GM12878 (cell line): ENCODE data around the gene PHF2. TPM values are rescaled to one million over a fixed set of nuclear protein-coding genes. Genes with fewer than 3 reads are reported as not detected.

Experiments
- ATAC-seq: fragments of 200-7000 bp; cut with Tn5 transposase; 3 replicates; pipeline ENCODE4 v1.9.1; 2020; ENCODE audit warnings: mild to moderate bottlenecking, moderate library complexity
- BruUV-seq: library from RNA; stranded (reverse); fragments of 400-500 nt; replicated peaks from 2 replicates; lab custom pipeline; 2021; lab: Mats Ljungman, UMichigan
- CTCF ChIA-PET: fragments of 300-600 bp; sonication (Branson Sonifier 250); formaldehyde crosslinking; extraction: SDS; loops from one replicate; lab custom pipeline; 2021; ENCODE audit warnings: inconsistent platforms; lab: Yijun Ruan, JAX
- POLR2A ChIA-PET: fragments of 350-600 bp; formaldehyde crosslinking; extraction: SDS; loops from one replicate; lab custom pipeline; 2021; ENCODE audit warnings: inconsistent platforms; lab: Charles Lee
- RAD21 ChIA-PET: fragments of 300-600 bp; sonication (Branson Sonifier 250); formaldehyde crosslinking; loops from one replicate; lab custom pipeline; 2023; ENCODE audit warnings: antibody characterized with exemption; ENCODE audit not compliant: unreplicated experiment; lab: Charles Lee
- SMC1A ChIA-PET: fragments of 300-600 bp; sonication (Branson Sonifier 250); formaldehyde crosslinking; loops from one replicate; lab custom pipeline; 2023; ENCODE audit not compliant: unreplicated experiment, uncharacterized antibody; lab: Charles Lee
- DNase-seq: peaks from one replicate; pipeline ENCODE4 v3.0.0-alpha.2; 2011; ENCODE audit warnings: low read depth, low spot score
- FAIRE-seq: peaks from 3 replicates; lab custom pipeline; 2011; peaks lifted over from hg19 to GRCh38; lab: Jason Lieb, UNC
- H2AFZ ChIP-seq: 2 replicates; pipeline ENCODE4 v1.6.0; 2011; ENCODE audit warnings: low read depth, low read length, control low read depth; ENCODE audit not compliant: control insufficient read depth
- H3K27ac ChIP-seq: 2 replicates; pipeline ENCODE4 v1.5.1; 2011; ENCODE audit warnings: control low read depth; ENCODE audit not compliant: control insufficient read depth, insufficient read depth
- H3K27me3 ChIP-seq, 2 experiments: replicated peaks in 1 of 2; 2 replicates each; pipeline versions ENCODE4 v1.6.0 to v1.6.1; 2011; ENCODE audit warnings: low read length in 1 of 2; ENCODE audit not compliant: control insufficient read depth in 2 of 2, insufficient read depth in 2 of 2
- H3K36me3 ChIP-seq, 2 experiments: 2 replicates each; pipeline ENCODE4 v1.5.1; 2011; ENCODE audit warnings: low read length in 1 of 2; ENCODE audit not compliant: control insufficient read depth in 2 of 2, insufficient read depth in 2 of 2
- H3K4me1 ChIP-seq: 2 replicates; pipeline ENCODE4 v1.6.1; 2011; ENCODE audit warnings: mild to moderate bottlenecking, low read length, moderate library complexity, mixed read lengths; ENCODE audit not compliant: control insufficient read depth, insufficient read depth
- H3K4me2 ChIP-seq: 2 replicates; pipeline ENCODE4 v1.6.0; 2011; ENCODE audit warnings: control low read depth; ENCODE audit not compliant: control insufficient read depth, insufficient read depth
- H3K4me3 ChIP-seq: fragments of 200-600 bp; sonication (generic); 2 replicates; pipeline ENCODE4 v1.5.1; 2016
- H3K79me2 ChIP-seq: 2 replicates; pipeline ENCODE4 v1.6.0; 2011; ENCODE audit warnings: low read length; ENCODE audit not compliant: control insufficient read depth, insufficient read depth
- H3K9ac ChIP-seq: 2 replicates; pipeline ENCODE4 v1.8.0; 2011; ENCODE audit warnings: low read length, control low read depth, mixed read lengths; ENCODE audit not compliant: control insufficient read depth, insufficient read depth
- H3K9me3 ChIP-seq: replicated peaks from 3 replicates; pipeline ENCODE4 v1.5.1; 2011; ENCODE audit warnings: mild to moderate bottlenecking, low read length; ENCODE audit not compliant: control insufficient read depth, insufficient read depth
- H4K20me1 ChIP-seq: 2 replicates; pipeline ENCODE4 v1.6.0; 2011; ENCODE audit not compliant: control insufficient read depth, insufficient read depth
- EP300 ChIP-seq, 2 experiments: fragments of 150-350 bp in 1 of 2; IDR thresholded peaks; 2 replicates each; pipeline ENCODE4 v1.6.1; 2011 to 2012; ENCODE audit warnings: low read depth in 2 of 2, low read length in 2 of 2, borderline replicate concordance in 1 of 2, improper control_type of control experiment in 1 of 2, inconsistent platforms in 1 of 2; ENCODE audit not compliant: control insufficient read depth in 1 of 2
- RELA ChIP-seq: fragments of 450-650 bp; IDR thresholded peaks from 2 replicates; pipeline ENCODE4 v1.8.0; 2014; ENCODE audit warnings: borderline replicate concordance; ENCODE audit not compliant: partially characterized antibody
- SUPT20H ChIP-seq: IDR thresholded peaks from 2 replicates; pipeline ENCODE4 v1.6.1; 2011; ENCODE audit warnings: low read depth, mild to moderate bottlenecking, low read length, moderate library complexity, borderline replicate concordance; ENCODE audit not compliant: control insufficient read depth
- WGBS: methylation state at CpG from one replicate; pipeline ENCODE4 v1.1.6; 2016; ENCODE audit warnings: low lambda C conversion rate; ENCODE audit not compliant: insufficient replicate concordance, insufficient coverage; ENCODE audit errors: missing lambda C conversion rate; 5-methylcytosine and 5-hydroxymethylcytosine counted together
- in situ Hi-C: fragments of 300-500 bp; cut with MboI; formaldehyde crosslinking; loops from 9 replicates; pipeline ENCODE4 v1.14.3; 2018; ENCODE audit warnings: mixed read lengths
- intact Hi-C: fragments of 100-400 bp; cut with micrococcal nuclease; formaldehyde crosslinking; loops from one replicate; pipeline ENCODE4 v1.14.2; 2022; ENCODE audit not compliant: unreplicated experiment
- polyA plus RNA-seq, 11 experiments: library from polyadenylated mRNA; depleted of rRNA in 4 of 11; unstranded in 6 of 11; stranded (reverse) in 5 of 11; fragments of >200 nt; fragmentation: Nextera tagmentation in 4 of 11; fragmentation: Illumina TruSeq in 1 of 11; extraction: Ambion mirVana in 4 of 11; extraction: Trizol in 1 of 11; gene quantifications; 1 replicate in 1 of 11; 2 replicates in 10 of 11; pipeline versions ENCODE4 v1.2.1 to v1.2.3, GENCODE V29; 2011 to 2016; ENCODE audit warnings: inconsistent platforms in 2 of 11, missing spikeins in 2 of 11, low read depth in 1 of 11
- total RNA-seq, 4 experiments: library from RNA; depleted of rRNA in 3 of 4; stranded (reverse); fragments of >200 nt in 3 of 4; fragmentation: Illumina TruSeq in 1 of 4; extraction: Trizol in 1 of 4; gene quantifications; 2 replicates each; pipeline versions ENCODE4 v1.2.1 to v1.2.3, GENCODE V29; 2013 to 2021
- TF ChIP-seq, protein P1 (sequence below): fragments of 450-650 bp; IDR thresholded peaks from 2 replicates; pipeline ENCODE4 v1.6.1; 2016; ENCODE audit warnings: mild to moderate bottlenecking

Gene PHF2
- total and polyA plus RNA-seq, 10 of the 15 experiments (the other 5 are each of a cell fraction or from before 2014, with no cell fraction given) = 0.34 to 13.3 (median 5.5) TPM

DNA sequence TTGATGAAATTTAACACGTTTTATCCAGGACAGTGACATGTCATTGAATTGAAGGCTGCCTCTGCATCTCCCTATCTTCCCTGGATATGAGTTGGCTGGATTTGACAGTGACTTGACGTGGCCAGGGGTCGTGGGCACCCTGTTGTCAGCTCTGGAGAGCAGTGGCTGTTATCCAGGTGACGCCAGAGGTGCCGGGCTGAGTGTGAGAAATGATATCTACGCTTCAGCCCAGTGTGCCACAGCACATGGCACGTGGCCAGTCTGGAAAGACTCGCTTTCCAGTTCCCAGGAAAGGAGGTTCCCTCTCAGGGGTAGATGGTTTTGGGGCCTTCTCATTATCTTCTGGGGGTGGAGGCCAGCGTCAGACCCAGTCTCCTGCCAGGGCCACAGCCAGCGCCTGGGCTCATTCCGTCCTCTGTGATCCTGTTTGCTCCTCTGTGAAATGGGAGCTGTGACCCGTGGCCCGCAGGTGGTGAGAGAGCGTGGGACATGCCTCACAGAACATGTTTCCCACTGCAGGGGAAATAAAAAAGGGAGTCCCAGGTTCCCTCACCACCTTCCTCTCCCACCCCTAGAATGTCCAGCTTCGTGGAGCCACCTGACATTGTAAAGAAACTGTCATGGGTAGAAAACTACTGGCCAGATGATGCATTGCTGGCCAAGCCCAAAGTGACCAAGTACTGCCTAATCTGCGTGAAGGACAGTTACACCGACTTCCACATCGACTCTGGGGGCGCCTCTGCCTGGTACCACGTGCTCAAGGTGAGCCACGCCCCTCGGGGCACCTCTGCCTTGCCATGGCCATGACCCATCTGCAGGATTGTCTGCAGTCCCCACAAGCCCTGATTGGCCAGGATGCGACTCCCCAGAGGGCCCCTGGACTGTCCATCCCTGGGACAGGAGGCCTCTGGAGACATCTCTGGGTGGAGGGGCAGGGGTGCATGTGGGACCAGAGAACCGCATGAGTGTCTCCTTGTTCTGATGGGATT, 76.5 kb downstream of the PHF2 start:
- 86% methylated on average over 24 of the region's 24 CpGs for WGBS
- ChIA-PET RAD21 (no interaction called here), CTCF (no interaction called here), SMC1A (no interaction called here), POLR2A (no interaction called here)
- Histone ChIP-seq H3K4me3 (no peak overlapping the region), H3K36me3 (peaks cover 9 to 11% of the 10 kb centered on the region in 2 experiments; a peak in 3 of 4 replicates), H3K4me2 (no peak overlapping the region), H2AFZ (no peak overlapping the region), H3K27me3 (no peaks in the 10 kb centered on the region), H3K9me3 (no peaks in the 10 kb centered on the region), H3K9ac (no peak overlapping the region), H3K27ac (no peak overlapping the region), H4K20me1 (no peaks in the 10 kb centered on the region), H3K79me2 (no peaks in the 10 kb centered on the region), H3K4me1 (no peaks in the 10 kb centered on the region)
- DNase-seq = no peak
- intact Hi-C loops = no loop called here
- no peak for FAIRE-seq
- no peak for ATAC-seq
- TF ChIP-seq EP300 (IDR thresholded peaks at IDR 0.05; ENCODE audit: borderline replicate concordance in 1 of 2, control insufficient read depth in 1 of 2, low read depth in 2 of 2, low read length in 2 of 2) = no peak
- TF ChIP-seq SUPT20H = no peak
- no peak for TF ChIP-seq RELA
- TF ChIP-seq, protein P1, sequence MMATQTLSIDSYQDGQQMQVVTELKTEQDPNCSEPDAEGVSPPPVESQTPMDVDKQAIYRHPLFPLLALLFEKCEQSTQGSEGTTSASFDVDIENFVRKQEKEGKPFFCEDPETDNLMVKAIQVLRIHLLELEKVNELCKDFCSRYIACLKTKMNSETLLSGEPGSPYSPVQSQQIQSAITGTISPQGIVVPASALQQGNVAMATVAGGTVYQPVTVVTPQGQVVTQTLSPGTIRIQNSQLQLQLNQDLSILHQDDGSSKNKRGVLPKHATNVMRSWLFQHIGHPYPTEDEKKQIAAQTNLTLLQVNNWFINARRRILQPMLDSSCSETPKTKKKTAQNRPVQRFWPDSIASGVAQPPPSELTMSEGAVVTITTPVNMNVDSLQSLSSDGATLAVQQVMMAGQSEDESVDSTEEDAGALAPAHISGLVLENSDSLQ = no peak
- no TSS peak for BruUV-seq
- in situ Hi-C loops = no loop called here
